SKM-1 treated with dmso at 0.1 percent for 144 hours (cell line): Measurements from ENCODE around the gene GLIPR1L2.
"Not testable (repeated sequence)": the region's sequence is repeated elsewhere in the genome, so short reads cannot be mapped to it uniquely, and the experiment has no call there.

Experiments
- DNase-seq: peaks from one replicate; lab custom pipeline; 2025; ENCODE audit not compliant: unreplicated experiment; lab: John Stamatoyannopoulos, UW

GLIPR1L2 gene

GRCh38 chr12:75390899-75391538, at the start of gene GLIPR1L2:
TSS of gene GLIPR1L2 (plus strand) at chr12:75391089. CDS start at chr12:75391117, 28 bp downstream.
- peak; percentile 64 for DNase-seq

DNA sequence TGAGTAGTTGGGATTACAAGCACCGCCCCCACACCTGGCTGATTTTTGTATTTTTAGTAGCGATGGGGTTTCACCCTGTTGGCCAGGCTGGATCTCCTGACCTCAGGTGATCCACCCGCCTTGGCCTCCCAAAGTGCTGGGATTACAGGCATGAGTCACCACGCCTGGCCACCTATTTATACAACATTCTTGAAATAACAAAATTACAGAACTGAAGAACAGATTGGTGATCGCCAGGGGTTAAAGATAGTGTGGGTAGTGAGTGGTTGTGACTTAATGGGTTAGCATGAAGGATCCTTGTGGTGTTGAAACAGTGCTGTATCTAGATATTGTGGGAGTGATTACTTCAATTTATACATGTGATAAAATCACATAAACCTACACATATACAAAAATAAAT, 49.0 kb upstream of the GLIPR1L2 start:
- DNase-seq: no peak

GRCh38 chr12:75345531-75345930, 45.4 kb upstream of the GLIPR1L2 start:
- DNase-seq: no peak

GRCh38 chr12:75346215-75346614, 44.7 kb upstream of the GLIPR1L2 start:
- DNase-seq: not testable (repeated sequence)

- DNase-seq: no peak
Observed at GRCh38 chr12:75349946-75350345, 40.9 kb upstream of the GLIPR1L2 start.

DNA sequence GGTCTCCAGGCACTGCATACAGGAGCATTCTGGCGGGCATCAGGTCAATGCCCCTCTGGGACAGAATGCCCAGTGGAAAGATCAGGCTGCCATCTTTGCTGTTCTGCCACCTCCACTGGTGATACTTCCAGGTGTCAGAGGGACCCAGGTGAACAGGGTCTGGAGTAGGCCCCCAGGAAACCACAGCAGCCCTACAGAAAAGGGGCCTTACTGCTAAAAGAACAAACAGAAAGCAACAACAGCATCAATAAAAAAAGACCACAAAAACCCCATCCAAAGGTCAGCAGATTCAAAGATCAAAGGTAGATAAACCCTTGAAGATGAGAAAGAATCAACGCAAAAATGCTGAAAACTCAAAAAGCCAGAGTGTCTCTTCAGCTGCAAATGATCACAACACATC, 40.5 kb upstream of the GLIPR1L2 start:
- DNase-seq: no peak

- no peak for DNase-seq
Observed at GRCh38 chr12:75354011-75354410, 36.9 kb upstream of the GLIPR1L2 start.

GRCh38 chr12:75360920-75361319, 30.0 kb upstream of the GLIPR1L2 start:
- DNase-seq: no peak

DNA sequence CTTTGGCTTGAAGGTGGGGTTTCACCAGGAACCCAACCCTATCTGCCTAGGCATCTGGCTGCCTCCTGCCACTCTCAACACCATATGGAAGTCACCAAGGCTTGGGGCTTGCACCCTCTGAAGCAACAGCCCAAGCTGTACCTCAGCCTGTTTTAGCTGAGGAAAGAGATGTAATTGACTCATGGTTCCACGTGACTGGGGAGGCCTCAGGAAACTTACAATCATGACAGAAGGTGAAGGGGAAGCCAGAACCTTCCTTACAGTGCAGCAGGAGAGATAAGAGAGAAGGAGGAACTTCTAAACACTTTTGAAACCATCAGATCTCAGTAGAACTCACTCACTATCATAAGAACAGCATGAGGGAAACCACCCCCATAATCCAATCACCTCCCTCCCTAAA, 29.5 kb upstream of the GLIPR1L2 start:
- peak; percentile 39 for DNase-seq

- DNase-seq: peak; percentile 50
Observed at GRCh38 chr12:75364919-75365318, 26.0 kb upstream of the GLIPR1L2 start.

GRCh38 chr12:75366629-75367028, 24.3 kb upstream of the GLIPR1L2 start:
- DNase-seq: no peak

- DNase-seq: no peak
Observed at GRCh38 chr12:75374971-75375370, 15.9 kb upstream of the GLIPR1L2 start.

- DNase-seq: no peak
Observed at GRCh38 chr12:75378354-75378753, 12.5 kb upstream of the GLIPR1L2 start.

- DNase-seq: no peak
Observed at GRCh38 chr12:75389061-75389460, 1.8 kb upstream of the GLIPR1L2 start.

DNA sequence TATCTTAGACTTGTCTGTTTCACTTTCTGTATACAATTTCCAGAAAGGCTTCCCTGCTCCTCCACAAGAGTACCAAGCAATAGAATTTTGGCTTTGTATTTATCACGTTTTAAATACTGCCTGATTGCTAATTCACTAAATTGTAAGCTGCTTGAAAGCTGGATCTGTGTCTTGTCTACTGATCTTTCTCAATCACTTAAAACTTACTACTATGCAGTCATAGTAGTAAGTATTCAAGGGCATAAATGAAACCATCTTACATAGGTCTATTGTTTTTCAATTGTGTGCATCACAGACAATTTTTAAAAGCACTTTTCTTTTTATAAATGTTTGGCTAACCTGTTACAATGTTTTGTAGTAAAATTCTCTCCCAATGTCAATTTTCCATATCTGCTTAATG, 1.2 kb upstream of the GLIPR1L2 start:
- no peak for DNase-seq

- DNase-seq: no peak
Observed at GRCh38 chr12:75390156-75390898, 562 bp upstream of the GLIPR1L2 start.

GRCh38 chr12:75404231-75404630, 13.3 kb downstream of the GLIPR1L2 start:
- DNase-seq: no peak

- no peak for DNase-seq
Observed at GRCh38 chr12:75407683-75408082, 16.8 kb downstream of the GLIPR1L2 start.

DNA sequence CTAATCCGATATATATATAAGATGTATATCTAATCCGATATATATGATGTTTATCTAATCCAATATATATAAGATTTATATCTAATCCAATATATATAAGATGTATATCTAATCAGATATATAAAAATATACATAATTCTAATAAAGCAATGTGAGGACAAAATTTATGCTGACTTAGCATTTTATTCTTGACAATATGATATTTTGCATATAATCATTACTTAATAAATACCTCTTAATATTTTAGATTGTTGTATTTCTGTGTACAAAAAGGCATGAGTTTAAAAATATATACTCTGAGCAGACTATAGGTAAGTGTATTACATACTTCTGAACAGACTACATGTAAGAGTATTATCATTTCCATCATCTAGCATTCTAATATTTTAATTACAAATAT, 18.9 kb downstream of the GLIPR1L2 start:
- no peak for DNase-seq

DNA sequence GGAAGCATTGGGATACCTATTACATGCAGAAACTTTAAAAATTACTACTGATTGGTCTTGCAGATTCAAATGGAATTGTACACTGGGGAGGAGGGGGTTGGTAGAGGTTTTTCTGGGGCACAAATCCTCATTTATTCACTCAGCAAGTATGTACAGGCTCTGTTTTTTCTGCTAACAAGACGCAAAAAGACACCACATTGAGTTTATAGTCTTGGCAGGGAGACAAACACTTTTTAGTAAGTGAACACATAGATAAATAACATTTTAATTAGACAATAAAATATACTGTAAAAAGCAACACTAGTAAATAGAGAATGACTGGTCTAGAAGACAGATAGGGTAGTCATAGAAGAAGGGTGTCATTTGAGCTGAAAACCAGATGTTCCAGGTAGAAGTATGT, 23.8 kb downstream of the GLIPR1L2 start:
- no peak for DNase-seq

- DNase-seq: no peak
Observed at GRCh38 chr12:75419841-75420240, 29.0 kb downstream of the GLIPR1L2 start.

DNA sequence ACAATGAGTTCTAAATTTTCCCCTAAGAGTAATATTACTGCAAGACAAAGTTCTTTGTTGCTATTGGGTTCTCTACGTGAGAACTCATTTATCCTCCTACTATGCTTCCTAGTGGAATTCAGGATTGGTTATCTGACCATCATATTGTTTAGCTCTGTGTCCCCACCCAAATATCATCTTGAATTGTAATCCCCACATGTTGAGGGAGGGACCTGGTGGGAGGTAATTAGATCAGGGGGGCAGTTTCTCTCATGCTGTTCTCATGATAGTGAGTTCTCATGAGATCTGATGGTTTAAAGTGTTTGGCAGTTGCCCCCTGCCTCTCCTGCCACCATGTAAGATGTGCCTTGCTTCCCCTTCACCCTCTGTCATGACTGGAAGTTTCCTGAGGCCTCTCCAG, 36.6 kb downstream of the GLIPR1L2 start:
- no peak for DNase-seq

- DNase-seq: no peak
Observed at GRCh38 chr12:75428767-75429166, 37.9 kb downstream of the GLIPR1L2 start.
